Upper lobe of left lung (tissue), 6 donors: ENCODE data around the gene EEF1A2. TPM values are rescaled to one million over a fixed set of nuclear protein-coding genes. Genes with fewer than 3 reads are reported as not detected.

Experiments
- ATAC-seq, 2 donors: fragments of 200-7000 bp; cut with Tn5 transposase; one replicate each; pipeline ENCODE4 v1.9.1; 2022; ENCODE audit warnings: mild to moderate bottlenecking in 2 of 2, moderate library complexity in 2 of 2; ENCODE audit not compliant: low FRiP score in 2 of 2
- DNase-seq, 2 donors: peaks; one replicate each; pipeline ENCODE4 v3.0.0-alpha.2; 2019 to 2020
- H3K27ac ChIP-seq, 4 donors: fragments of 200-600 bp; sonication (generic); one replicate each; pipeline ENCODE4 v1.5.1; 2016 to 2019
- H3K27me3 ChIP-seq, 4 donors: fragments of 200-600 bp; sonication (generic); one replicate each; pipeline ENCODE4 v1.5.1; 2017 to 2019
- H3K36me3 ChIP-seq, 4 donors: fragments of 200-600 bp; sonication (generic); one replicate each; pipeline ENCODE4 v1.5.1; 2016 to 2019
- H3K4me1 ChIP-seq, 4 donors: fragments of 200-600 bp; sonication (generic); one replicate each; pipeline ENCODE4 v1.5.1; 2018 to 2019
- H3K4me3 ChIP-seq, 4 donors: fragments of 200-600 bp; sonication (generic); one replicate each; pipeline ENCODE4 v1.5.1; 2017 to 2019; ENCODE audit warnings: mild to moderate bottlenecking in 2 of 4, moderate library complexity in 1 of 4
- H3K9me3 ChIP-seq, 4 donors: fragments of 200-600 bp; sonication (generic); one replicate each; pipeline ENCODE4 v1.5.1; 2018 to 2019
- CTCF ChIP-seq, 6 experiments: fragments of 450-650 bp in 4 of 6; fragments of 200-600 bp in 2 of 6; sonication (generic) in 2 of 6; IDR thresholded peaks; one replicate each; pipeline ENCODE4 v1.5.1; 2016 to 2019; ENCODE audit warnings: antibody characterized with exemption in 6 of 6
- EP300 ChIP-seq, 4 donors: sonication (generic); formaldehyde crosslinking; IDR thresholded peaks; one replicate each; pipeline ENCODE4 v1.5.1; 2017; ENCODE audit warnings: antibody characterized with exemption in 4 of 4, control low read depth in 2 of 4
- POLR2A ChIP-seq, 4 donors: fragments of 450-650 bp; IDR thresholded peaks; one replicate each; pipeline ENCODE4 v1.5.1; 2016 to 2017; ENCODE audit warnings: antibody characterized with exemption in 4 of 4, mild to moderate bottlenecking in 2 of 4
- POLR2AphosphoS5 ChIP-seq, 2 donors: sonication (generic); formaldehyde crosslinking; IDR thresholded peaks; one replicate each; pipeline ENCODE4 v1.5.1; 2017; ENCODE audit warnings: antibody characterized with exemption in 2 of 2
- WGBS, 2 donors: methylation state at CpG; one replicate each; pipeline ENCODE4 v1.1.5; 2017 to 2018; 5-methylcytosine and 5-hydroxymethylcytosine counted together
- total RNA-seq, 6 donors: library from RNA; depleted of rRNA in 4 of 6; stranded (reverse); fragments of >200 nt in 4 of 6; gene quantifications; one replicate each; pipeline versions ENCODE4 v1.1.0 to v1.2.1, GENCODE V29; 2016 to 2021
- donor health status: DM: no; HTN: no; CAD: no; lungs with moderate emphysema.
- donor health status: DM: no; HTN: yes; CAD: no; lungs with severe emphysema.

The EEF1A2 gene
- total RNA-seq, 6 donors from 2014 or later, result 0.61 to 1.6 (median 1.1) TPM; not detected in 2

GRCh38 chr20:63534427-63534830 is 35.5 kb upstream of the EEF1A2 start:
- 50 to 71% methylated on average over 2 to 12 of the region's 12 CpGs for WGBS, 2 donors
- Histone ChIP-seq H3K27me3 (no peaks in the 10 kb centered on the region), H3K27ac (peak overlapping the region in 1 of 4 donors; percentile 4), H3K9me3 (no peaks in the 10 kb centered on the region), H3K4me3 (no peak overlapping the region), H3K4me1 (peaks cover 22 to 46% (median 27%) of the 10 kb centered on the region in 4 donors), H3K36me3 (no peaks in the 10 kb centered on the region)
- TF ChIP-seq EP300 (IDR thresholded peaks at IDR 0.05) (no peak), POLR2AphosphoS5 (IDR thresholded peaks at IDR 0.05) (no peak), POLR2A (IDR thresholded peaks at IDR 0.05) (no peak), CTCF (IDR thresholded peaks at IDR 0.05) (no peak)
- DNase-seq, result no peak
- ATAC-seq, result no peak

GRCh38 chr20:63533871-63534393 is 35.0 kb upstream of the EEF1A2 start:
- Histone ChIP-seq H3K27ac (peak overlapping the region in 1 of 4 donors; percentile 4), H3K27me3 (no peaks in the 10 kb centered on the region), H3K4me1 (peaks cover 20 to 43% (median 27%) of the 10 kb centered on the region in 4 donors), H3K9me3 (no peaks in the 10 kb centered on the region), H3K36me3 (no peaks in the 10 kb centered on the region), H3K4me3 (no peak overlapping the region)
- DNase-seq (peak; percentile 52 to 93), ATAC-seq (no peak)
- WGBS, 2 donors, result 59 to 72% methylated on average over 8 to 17 of the region's 28 CpGs
- TF ChIP-seq POLR2A (IDR thresholded peaks at IDR 0.05) (peak in 1 of 4 donors; percentile 37), POLR2AphosphoS5 (IDR thresholded peaks at IDR 0.05) (no peak)

GRCh38 chr20:63533388-63533787 is 34.5 kb upstream of the EEF1A2 start:
- H3K36me3 ChIP-seq, result no peaks in the 10 kb centered on the region
- H3K4me3 ChIP-seq, result no peak overlapping the region
- no peak overlapping the region for H3K27ac ChIP-seq
- no peaks in the 10 kb centered on the region for H3K27me3 ChIP-seq
- peaks cover 19 to 38% (median 23%) of the 10 kb centered on the region in 4 donors for H3K4me1 ChIP-seq
- ATAC-seq (no peak), DNase-seq (peak in 1 of 2 donors; percentile 66)
- WGBS, 2 donors, result 80 to 91% methylated on average over 5 to 14 of the region's 14 CpGs
- no peaks in the 10 kb centered on the region for H3K9me3 ChIP-seq
- no peak for TF ChIP-seq EP300 (IDR thresholded peaks at IDR 0.05)
- no peak for TF ChIP-seq POLR2A (IDR thresholded peaks at IDR 0.05)
- no peak for TF ChIP-seq CTCF (IDR thresholded peaks at IDR 0.05)
- TF ChIP-seq POLR2AphosphoS5 (IDR thresholded peaks at IDR 0.05), result no peak

GRCh38 chr20:63532449-63532971 is 33.6 kb upstream of the EEF1A2 start:
- DNase-seq, result peak; percentile 18 to 66
- ATAC-seq, result no peak
- no peaks in the 10 kb centered on the region for H3K9me3 ChIP-seq
- TF ChIP-seq EP300 (IDR thresholded peaks at IDR 0.05), result no peak
- no peak for TF ChIP-seq POLR2AphosphoS5 (IDR thresholded peaks at IDR 0.05)
- TF ChIP-seq POLR2A (IDR thresholded peaks at IDR 0.05), result no peak
- TF ChIP-seq CTCF (IDR thresholded peaks at IDR 0.05), result no peak
- WGBS, 2 donors, result 82 to 85% methylated on average over 7 to 24 of the region's 24 CpGs
- no peak overlapping the region for H3K4me3 ChIP-seq
- H3K27me3 ChIP-seq, result no peaks in the 10 kb centered on the region
- H3K4me1 ChIP-seq, result peaks cover 13 to 29% (median 14%) of the 10 kb centered on the region in 4 donors
- H3K36me3 ChIP-seq, result no peaks in the 10 kb centered on the region
- no peak overlapping the region for H3K27ac ChIP-seq

- 79 to 86% methylated on average over 27 of the region's 27 CpGs for WGBS, 2 donors
- Histone ChIP-seq H3K27ac (no peak overlapping the region), H3K4me3 (no peak overlapping the region), H3K36me3 (no peaks in the 10 kb centered on the region), H3K9me3 (no peaks in the 10 kb centered on the region), H3K4me1 (peaks cover 7 to 23% (median 10%) of the 10 kb centered on the region in 4 donors), H3K27me3 (no peaks in the 10 kb centered on the region)
- DNase-seq (peak in 1 of 2 donors; percentile 17), ATAC-seq (no peak)
- TF ChIP-seq POLR2AphosphoS5 (IDR thresholded peaks at IDR 0.05) (no peak), CTCF (IDR thresholded peaks at IDR 0.05) (no peak), EP300 (IDR thresholded peaks at IDR 0.05) (no peak), POLR2A (IDR thresholded peaks at IDR 0.05) (no peak)
Observed at GRCh38 chr20:63531686-63532448, 33.0 kb upstream of the EEF1A2 start.
